HepG2 (cell line): ENCODE results near the gene PRDX5. TPM values are rescaled to one million over a fixed set of nuclear protein-coding genes. Genes with fewer than 3 reads are reported as not detected.

Experiments
- ARNTL ChIP-seq: sonication (generic); formaldehyde crosslinking; IDR thresholded peaks from 2 replicates; pipeline ENCODE4 v1.4.0; 2020; ENCODE audit warnings: mild to moderate bottlenecking, missing genetic modification reagents
- ELF4 ChIP-seq: sonication (generic); formaldehyde crosslinking; IDR thresholded peaks from 2 replicates; pipeline ENCODE4 v1.5.0; 2020; ENCODE audit warnings: missing genetic modification reagents, mild to moderate bottlenecking, moderate library complexity, borderline replicate concordance
- IKZF4 ChIP-seq: sonication (generic); formaldehyde crosslinking; IDR thresholded peaks from 2 replicates; pipeline ENCODE4 v1.5.1; 2020; ENCODE audit warnings: borderline replicate concordance, mild to moderate bottlenecking, low read depth, missing genetic modification reagents; ENCODE audit errors: not compliant biosample characterization
- KDM5A ChIP-seq: fragments of 200-600 bp; sonication (generic); IDR thresholded peaks from 2 replicates; pipeline ENCODE4 v1.7.0; 2018; ENCODE audit warnings: antibody characterized with exemption, mild to moderate bottlenecking, low read length, borderline replicate concordance
- KLF16 ChIP-seq, 2 experiments: sonication (generic) in 1 of 2; formaldehyde crosslinking in 1 of 2; IDR thresholded peaks; 2 replicates each; pipeline versions ENCODE4 v1.6.1 to v1.8.0; 2016 to 2023; ENCODE audit warnings: missing genetic modification reagents in 2 of 2, missing compliant biosample characterization in 1 of 2
- MTF1 ChIP-seq: sonication (generic); formaldehyde crosslinking; IDR thresholded peaks from 2 replicates; pipeline ENCODE4 v1.5.0; 2020; ENCODE audit warnings: missing genetic modification reagents
- MXD4 ChIP-seq: IDR thresholded peaks from 2 replicates; pipeline ENCODE4 v1.6.1; 2016; ENCODE audit warnings: mild to moderate bottlenecking, missing biosample characterization, missing genetic modification reagents
- RELA ChIP-seq: sonication (generic); formaldehyde crosslinking; IDR thresholded peaks from 2 replicates; pipeline ENCODE4 v1.4.0; 2020; ENCODE audit warnings: missing genetic modification reagents
- SIN3A ChIP-seq: IDR thresholded peaks from 2 replicates; pipeline ENCODE4 v1.6.1; 2011; ENCODE audit warnings: low read depth, mild to moderate bottlenecking, control low read depth, low read length, borderline replicate concordance
- SRY ChIP-seq: sonication (generic); formaldehyde crosslinking; IDR thresholded peaks from 2 replicates; pipeline ENCODE4 v1.8.0; 2022; ENCODE audit warnings: mild to moderate bottlenecking, missing genetic modification reagents
- SSRP1 ChIP-seq: IDR thresholded peaks from 2 replicates; pipeline ENCODE4 v1.6.1; 2016; ENCODE audit warnings: control low read depth
- TCF12 ChIP-seq, 2 experiments: fragments of 450-650 bp in 1 of 2; sonication (generic) in 1 of 2; formaldehyde crosslinking in 1 of 2; IDR thresholded peaks; 2 replicates each; pipeline versions ENCODE4 v1.6.1 to v1.8.0; 2017 to 2022; ENCODE audit warnings: antibody characterized with exemption in 1 of 2, mild to moderate bottlenecking in 1 of 2, missing genetic modification reagents in 1 of 2, moderate library complexity in 1 of 2
- ZFP36L1 ChIP-seq: sonication (generic); formaldehyde crosslinking; IDR thresholded peaks from 2 replicates; pipeline ENCODE4 v1.8.0; 2022; ENCODE audit warnings: mild to moderate bottlenecking, missing genetic modification reagents, moderate library complexity
- ZNF33A ChIP-seq: sonication (generic); formaldehyde crosslinking; IDR thresholded peaks from 2 replicates; pipeline ENCODE4 v1.5.1; 2020; ENCODE audit warnings: missing genetic modification reagents, mild to moderate bottlenecking, moderate library complexity, borderline replicate concordance
- ZNF44 ChIP-seq: sonication (generic); formaldehyde crosslinking; IDR thresholded peaks from 2 replicates; pipeline ENCODE4 v1.5.1; 2020; ENCODE audit warnings: mild to moderate bottlenecking, missing genetic modification reagents
- polyA plus RNA-seq, 8 experiments: library from polyadenylated mRNA; depleted of rRNA in 3 of 8; stranded (reverse) in 7 of 8; unstranded in 1 of 8; fragments of >200 nt; fragmentation: Illumina TruSeq in 4 of 8; extraction: Trizol in 4 of 8; gene quantifications; 2 replicates each; pipeline versions ENCODE4 v1.2.1 to v1.2.3, GENCODE V29; 2011 to 2016; ENCODE audit warnings: low read depth in 4 of 8, missing spikeins in 1 of 8, mixed read lengths in 1 of 8; ENCODE audit not compliant: insufficient read depth in 1 of 8
- total RNA-seq, 5 experiments: library from RNA; depleted of rRNA; stranded (reverse); fragments of >200 nt; fragmentation: Illumina TruSeq; extraction: Trizol; gene quantifications; 2 replicates each; pipeline ENCODE4 v1.2.3, GENCODE V29; 2016; ENCODE audit warnings: low read depth in 1 of 5
- TF ChIP-seq, protein P1 (sequence below): IDR thresholded peaks from 2 replicates; pipeline ENCODE4 v1.6.1; 2018; ENCODE audit warnings: missing genetic modification reagents
- TF ChIP-seq, protein P2 (sequence below): sonication (generic); formaldehyde crosslinking; IDR thresholded peaks from 2 replicates; pipeline ENCODE4 v1.4.0; 2020; ENCODE audit warnings: missing genetic modification reagents, mild to moderate bottlenecking, borderline replicate concordance
- TF ChIP-seq, protein P3 (sequence below): IDR thresholded peaks from 2 replicates; pipeline ENCODE4 v1.6.1; 2016; ENCODE audit warnings: low read depth, borderline replicate concordance
- TF ChIP-seq, protein P4 (sequence below): sonication (generic); formaldehyde crosslinking; IDR thresholded peaks from 2 replicates; pipeline ENCODE4 v1.4.0; 2020; ENCODE audit warnings: missing genetic modification reagents
- TF ChIP-seq, protein P5 (sequence below): sonication (generic); formaldehyde crosslinking; IDR thresholded peaks from 2 replicates; pipeline ENCODE4 v1.5.1; 2020; ENCODE audit warnings: missing genetic modification reagents, mild to moderate bottlenecking, borderline replicate concordance

Gene PRDX5
- total and polyA plus RNA-seq, 2 of the 13 experiments (the other 11 are each of a cell fraction or from before 2014, with no cell fraction given): 215 to 311 TPM

GRCh38 chr11:64317961-64318765, at the start of gene PRDX5 (continued):
- TF ChIP-seq, protein P1, sequence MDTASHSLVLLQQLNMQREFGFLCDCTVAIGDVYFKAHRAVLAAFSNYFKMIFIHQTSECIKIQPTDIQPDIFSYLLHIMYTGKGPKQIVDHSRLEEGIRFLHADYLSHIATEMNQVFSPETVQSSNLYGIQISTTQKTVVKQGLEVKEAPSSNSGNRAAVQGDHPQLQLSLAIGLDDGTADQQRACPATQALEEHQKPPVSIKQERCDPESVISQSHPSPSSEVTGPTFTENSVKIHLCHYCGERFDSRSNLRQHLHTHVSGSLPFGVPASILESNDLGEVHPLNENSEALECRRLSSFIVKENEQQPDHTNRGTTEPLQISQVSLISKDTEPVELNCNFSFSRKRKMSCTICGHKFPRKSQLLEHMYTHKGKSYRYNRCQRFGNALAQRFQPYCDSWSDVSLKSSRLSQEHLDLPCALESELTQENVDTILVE (CRISPR knock-in tag): no peak
- TF ChIP-seq, protein P2, sequence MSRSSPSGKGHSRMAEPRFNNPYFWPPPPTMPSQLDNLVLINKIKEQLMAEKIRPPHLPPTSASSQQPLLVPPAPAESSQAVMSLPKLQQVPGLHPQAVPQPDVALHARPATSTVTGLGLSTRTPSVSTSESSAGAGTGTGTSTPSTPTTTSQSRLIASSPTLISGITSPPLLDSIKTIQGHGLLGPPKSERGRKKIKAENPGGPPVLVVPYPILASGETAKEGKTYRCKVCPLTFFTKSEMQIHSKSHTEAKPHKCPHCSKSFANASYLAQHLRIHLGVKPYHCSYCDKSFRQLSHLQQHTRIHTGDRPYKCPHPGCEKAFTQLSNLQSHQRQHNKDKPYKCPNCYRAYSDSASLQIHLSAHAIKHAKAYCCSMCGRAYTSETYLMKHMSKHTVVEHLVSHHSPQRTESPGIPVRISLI: no peak
- TF ChIP-seq, protein P3, sequence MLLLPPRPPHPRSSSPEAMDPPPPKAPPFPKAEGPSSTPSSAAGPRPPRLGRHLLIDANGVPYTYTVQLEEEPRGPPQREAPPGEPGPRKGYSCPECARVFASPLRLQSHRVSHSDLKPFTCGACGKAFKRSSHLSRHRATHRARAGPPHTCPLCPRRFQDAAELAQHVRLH (CRISPR knock-in tag): no peak
- TF ChIP-seq MTF1 (CRISPR knock-in tag) (peak; percentile 70; the same call in 1 of the 2 replicates), MXD4 (0 out of 2 replicates have a peak, but pooled peaks have one; percentile 56), ARNTL (CRISPR knock-in tag) (no peak), ZNF44 (CRISPR knock-in tag) (no peak; the same call in none of the 2 replicates), TCF12 (IDR thresholded peaks at IDR 0.05) (no peak), TCF12 (CRISPR knock-in tag; IDR thresholded peaks at IDR 0.05) (no peak), KDM5A (no peak), SIN3A (peak; percentile 89; the same call in 1 of the 2 replicates), ZFP36L1 (CRISPR knock-in tag) (no peak), RELA (CRISPR knock-in tag) (no peak; the same call in 1 of the 2 replicates), KLF16 (CRISPR knock-in tag; IDR thresholded peaks at IDR 0.05) (no peak; a peak in 1 of 4 replicates), ZNF33A (CRISPR knock-in tag) (no peak), SRY (CRISPR knock-in tag) (peak; percentile 73; the same call in 1 of the 2 replicates), SSRP1 (CRISPR knock-in tag) (no peak), ELF4 (CRISPR knock-in tag) (peak; percentile 92; the same call in 1 of the 2 replicates), IKZF4 (CRISPR knock-in tag) (no peak)
- TF ChIP-seq, protein P4, sequence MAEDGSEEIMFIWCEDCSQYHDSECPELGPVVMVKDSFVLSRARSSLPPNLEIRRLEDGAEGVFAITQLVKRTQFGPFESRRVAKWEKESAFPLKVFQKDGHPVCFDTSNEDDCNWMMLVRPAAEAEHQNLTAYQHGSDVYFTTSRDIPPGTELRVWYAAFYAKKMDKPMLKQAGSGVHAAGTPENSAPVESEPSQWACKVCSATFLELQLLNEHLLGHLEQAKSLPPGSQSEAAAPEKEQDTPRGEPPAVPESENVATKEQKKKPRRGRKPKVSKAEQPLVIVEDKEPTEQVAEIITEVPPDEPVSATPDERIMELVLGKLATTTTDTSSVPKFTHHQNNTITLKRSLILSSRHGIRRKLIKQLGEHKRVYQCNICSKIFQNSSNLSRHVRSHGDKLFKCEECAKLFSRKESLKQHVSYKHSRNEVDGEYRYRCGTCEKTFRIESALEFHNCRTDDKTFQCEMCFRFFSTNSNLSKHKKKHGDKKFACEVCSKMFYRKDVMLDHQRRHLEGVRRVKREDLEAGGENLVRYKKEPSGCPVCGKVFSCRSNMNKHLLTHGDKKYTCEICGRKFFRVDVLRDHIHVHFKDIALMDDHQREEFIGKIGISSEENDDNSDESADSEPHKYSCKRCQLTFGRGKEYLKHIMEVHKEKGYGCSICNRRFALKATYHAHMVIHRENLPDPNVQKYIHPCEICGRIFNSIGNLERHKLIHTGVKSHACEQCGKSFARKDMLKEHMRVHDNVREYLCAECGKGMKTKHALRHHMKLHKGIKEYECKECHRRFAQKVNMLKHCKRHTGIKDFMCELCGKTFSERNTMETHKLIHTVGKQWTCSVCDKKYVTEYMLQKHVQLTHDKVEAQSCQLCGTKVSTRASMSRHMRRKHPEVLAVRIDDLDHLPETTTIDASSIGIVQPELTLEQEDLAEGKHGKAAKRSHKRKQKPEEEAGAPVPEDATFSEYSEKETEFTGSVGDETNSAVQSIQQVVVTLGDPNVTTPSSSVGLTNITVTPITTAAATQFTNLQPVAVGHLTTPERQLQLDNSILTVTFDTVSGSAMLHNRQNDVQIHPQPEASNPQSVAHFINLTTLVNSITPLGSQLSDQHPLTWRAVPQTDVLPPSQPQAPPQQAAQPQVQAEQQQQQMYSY: peak; percentile 46; the same call in 1 of the 2 replicates
- TF ChIP-seq, protein P5, sequence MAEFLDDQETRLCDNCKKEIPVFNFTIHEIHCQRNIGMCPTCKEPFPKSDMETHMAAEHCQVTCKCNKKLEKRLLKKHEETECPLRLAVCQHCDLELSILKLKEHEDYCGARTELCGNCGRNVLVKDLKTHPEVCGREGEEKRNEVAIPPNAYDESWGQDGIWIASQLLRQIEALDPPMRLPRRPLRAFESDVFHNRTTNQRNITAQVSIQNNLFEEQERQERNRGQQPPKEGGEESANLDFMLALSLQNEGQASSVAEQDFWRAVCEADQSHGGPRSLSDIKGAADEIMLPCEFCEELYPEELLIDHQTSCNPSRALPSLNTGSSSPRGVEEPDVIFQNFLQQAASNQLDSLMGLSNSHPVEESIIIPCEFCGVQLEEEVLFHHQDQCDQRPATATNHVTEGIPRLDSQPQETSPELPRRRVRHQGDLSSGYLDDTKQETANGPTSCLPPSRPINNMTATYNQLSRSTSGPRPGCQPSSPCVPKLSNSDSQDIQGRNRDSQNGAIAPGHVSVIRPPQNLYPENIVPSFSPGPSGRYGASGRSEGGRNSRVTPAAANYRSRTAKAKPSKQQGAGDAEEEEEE (CRISPR knock-in tag): 0 out of 2 replicates have a peak, but pooled peaks have one; percentile 53
